Stimulated activated CD4-positive, alpha-beta T cell treated with anti-CD3 and anti-CD28 coated beads, TNF-alpha, amount 100 ng/mL, for 4 hours (primary cell): ENCODE results near the gene EED.

Experiments
- DNase-seq, 3 experiments: peaks; one replicate each; pipeline ENCODE4 v3.0.0-alpha.2; 2020; ENCODE audit warnings: low read depth in 3 of 3

Gene EED, protein sequence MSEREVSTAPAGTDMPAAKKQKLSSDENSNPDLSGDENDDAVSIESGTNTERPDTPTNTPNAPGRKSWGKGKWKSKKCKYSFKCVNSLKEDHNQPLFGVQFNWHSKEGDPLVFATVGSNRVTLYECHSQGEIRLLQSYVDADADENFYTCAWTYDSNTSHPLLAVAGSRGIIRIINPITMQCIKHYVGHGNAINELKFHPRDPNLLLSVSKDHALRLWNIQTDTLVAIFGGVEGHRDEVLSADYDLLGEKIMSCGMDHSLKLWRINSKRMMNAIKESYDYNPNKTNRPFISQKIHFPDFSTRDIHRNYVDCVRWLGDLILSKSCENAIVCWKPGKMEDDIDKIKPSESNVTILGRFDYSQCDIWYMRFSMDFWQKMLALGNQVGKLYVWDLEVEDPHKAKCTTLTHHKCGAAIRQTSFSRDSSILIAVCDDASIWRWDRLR

DNA sequence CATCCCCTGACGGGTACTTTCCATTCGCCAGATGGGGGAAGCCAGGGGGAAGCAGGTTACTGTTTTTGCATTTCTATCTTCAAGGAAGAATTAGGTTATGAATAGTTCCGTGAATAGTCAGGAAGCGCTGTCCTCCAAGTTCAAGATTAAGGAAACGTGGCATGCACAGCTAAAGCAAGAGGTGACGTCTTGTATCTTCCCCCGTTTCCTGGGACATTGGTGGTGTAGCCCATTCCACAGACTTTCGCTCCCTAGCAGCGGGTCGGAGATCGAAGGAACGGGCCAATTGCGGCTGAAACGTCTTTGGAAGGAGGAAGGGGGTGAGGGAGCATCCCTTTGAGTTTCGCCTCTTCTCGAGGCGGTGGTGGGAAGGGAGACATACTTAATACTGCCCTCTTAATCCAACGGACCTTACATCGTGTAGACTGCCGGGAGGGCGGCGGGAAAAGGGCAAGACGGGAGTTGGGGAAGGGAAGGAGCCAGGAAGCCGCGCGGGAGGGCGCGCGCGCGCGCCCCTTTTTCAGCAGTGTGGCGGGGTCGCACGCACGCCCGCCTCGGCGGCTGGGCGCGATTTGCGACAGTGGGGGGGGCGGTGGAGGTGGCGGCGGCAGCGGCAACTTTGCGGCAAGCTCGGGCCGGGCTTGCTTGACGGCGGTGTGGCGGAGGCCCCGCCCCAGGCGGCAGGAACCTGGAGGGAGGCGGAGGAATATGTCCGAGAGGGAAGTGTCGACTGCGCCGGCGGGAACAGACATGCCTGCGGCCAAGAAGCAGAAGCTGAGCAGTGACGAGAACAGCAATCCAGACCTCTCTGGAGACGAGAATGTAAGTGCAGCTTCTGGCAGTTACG is at the start of gene EED:
Gene EED (plus strand): TSS at position 232 of the 847 bp plus-strand sequence. CDS start 477 bp downstream, at position 709.
- DNase-seq: peak; percentile 85 to 90 (median 88)

DNA sequence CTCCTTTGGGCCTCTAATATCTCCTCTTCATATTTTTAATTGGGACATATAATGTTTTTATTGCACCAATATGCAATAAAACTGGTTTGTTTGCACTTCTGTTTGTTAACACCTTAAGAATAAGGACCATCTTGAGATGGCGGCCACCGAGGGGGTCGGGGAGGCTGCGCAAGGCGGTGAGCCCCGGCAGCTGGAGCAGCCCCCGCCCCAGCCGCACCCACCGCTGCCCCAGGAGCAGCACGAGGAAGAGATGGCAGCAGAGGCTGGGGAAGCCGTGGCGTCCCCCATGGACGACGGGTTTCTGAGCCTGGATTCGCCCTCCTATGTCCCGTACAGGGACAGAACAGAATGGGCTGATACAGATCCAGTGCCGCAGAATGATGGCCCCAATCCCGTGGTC is 49.6 kb upstream of the EED start:
- DNase-seq: no peak

DNA sequence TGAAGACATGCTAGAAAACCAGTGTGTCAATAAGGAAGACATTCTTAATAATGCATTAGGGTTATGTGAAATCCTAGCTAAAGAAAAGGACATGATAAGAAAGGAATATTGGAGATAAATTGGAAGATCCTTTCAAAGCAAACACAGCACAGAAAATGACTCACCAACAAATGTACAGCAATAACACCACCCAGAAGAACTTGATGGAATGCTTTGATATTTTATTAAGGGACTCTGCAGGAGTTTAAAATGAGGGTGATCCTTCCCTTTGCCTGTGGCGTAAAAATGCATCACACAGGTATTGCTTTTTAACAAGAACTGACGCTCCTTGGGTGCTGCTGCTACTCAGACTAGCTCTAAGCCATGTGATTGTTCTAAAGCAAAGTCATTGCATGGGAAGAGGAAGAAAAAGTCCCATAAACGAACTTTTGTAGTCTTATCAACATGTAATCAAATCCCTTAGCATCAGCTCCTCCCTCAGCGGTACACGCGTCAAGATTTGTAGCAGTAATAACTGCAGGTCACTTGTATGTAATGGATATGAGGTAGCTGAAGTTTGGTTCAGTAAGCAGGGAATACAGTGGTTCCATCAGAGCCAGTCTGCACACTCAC is 48.4 kb upstream of the EED start:
- no peak for DNase-seq

DNA sequence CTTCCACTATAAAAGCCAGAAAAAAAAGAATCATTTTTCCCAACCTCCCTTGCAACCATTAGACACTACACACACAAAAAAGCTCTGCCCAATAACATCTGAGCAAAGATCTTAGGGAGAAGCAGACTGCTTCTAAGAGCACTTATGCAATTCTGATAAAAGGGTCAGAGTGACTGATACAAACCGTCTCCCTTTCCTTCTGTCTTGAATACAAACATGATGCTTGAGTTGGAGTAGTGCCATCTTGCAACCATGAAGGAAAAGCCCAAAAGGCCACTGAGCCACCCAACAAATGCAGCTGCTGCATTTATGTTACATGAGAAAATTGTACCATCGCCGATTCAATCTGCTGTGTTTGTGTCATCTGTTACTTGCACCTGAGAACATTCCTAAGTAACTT is 47.6 kb upstream of the EED start:
- no peak for DNase-seq

DNA sequence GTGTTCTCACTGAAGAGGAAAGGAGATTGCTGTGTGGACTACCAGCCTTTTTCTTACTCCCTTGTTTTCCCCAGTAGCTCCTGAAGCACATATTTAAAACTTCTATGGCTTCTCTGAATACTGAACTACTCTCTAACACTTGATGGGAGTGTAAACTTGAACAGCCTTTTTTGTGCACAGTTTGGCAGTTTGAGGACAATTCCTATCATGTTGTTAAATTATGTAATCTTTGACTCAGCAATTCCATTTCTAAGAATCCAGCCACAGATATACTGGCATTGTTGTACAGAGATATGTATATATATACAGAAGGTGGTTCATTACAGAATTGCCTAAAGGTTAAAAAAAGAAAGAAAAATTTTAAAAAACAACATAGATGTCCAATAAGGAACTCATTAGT is 47.1 kb upstream of the EED start:
- no peak for DNase-seq

DNA sequence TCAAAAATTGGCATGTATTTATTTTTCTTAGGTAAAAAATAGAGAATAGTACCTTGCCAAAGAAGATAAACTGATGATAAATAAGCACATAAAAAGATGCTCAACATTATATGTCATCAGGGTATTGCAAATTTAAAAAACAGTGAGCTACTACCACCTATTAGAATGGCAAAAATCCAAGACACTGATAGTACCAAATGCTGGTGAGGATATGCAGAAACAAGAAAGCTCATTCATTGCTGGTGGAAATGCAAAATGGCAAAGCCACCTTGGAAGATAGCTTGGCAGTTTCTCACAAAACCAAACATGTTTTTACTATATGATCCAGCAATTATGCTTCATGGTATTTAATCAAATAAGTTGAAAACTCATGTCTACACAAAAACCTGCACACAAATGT is 46.4 kb upstream of the EED start:
- DNase-seq: no peak

DNA sequence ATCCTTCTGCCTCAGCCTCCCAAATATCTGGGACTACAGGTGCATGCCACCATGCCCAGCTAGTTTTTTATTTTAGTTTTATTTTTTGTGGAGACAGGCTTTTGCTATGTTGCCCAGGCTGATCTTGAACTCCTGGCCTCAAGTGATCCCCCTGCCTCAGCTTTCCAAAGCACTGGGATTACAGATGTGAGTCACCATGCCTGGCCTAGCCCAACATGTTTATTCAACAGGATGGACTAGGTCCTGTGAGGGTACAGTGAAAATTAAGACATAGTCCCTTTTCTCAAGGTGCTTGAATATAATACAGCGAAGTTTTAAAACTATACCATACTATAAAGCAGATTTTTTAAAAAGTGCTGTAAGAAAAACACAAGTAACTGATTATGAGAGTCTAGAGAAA is 45.2 kb upstream of the EED start:
- DNase-seq: no peak

DNA sequence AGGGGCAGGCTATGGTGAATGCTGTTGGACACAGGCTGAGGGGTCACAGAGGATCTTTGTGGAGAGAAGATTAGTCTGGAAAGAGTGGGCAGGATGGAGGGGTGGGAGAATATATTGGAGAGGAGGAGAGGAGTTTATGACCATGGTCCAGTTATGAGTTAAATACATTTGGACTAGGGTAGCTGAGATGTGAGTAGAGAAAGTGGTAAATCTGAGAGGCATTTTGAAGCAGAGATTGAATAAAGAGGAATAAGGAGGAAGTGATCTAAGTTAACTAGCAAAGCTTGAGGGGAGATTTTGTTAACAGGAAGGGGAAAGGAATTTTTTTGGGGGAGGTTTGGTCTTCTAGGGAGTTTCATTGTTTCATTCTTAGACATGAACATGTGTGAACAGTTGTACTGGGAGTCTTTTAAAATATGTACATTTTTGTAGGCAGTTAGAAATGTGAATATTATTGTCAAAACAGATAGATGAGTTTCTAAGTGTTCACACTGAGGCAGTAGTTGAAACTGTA is 43.1 kb upstream of the EED start:
- DNase-seq: no peak

DNA sequence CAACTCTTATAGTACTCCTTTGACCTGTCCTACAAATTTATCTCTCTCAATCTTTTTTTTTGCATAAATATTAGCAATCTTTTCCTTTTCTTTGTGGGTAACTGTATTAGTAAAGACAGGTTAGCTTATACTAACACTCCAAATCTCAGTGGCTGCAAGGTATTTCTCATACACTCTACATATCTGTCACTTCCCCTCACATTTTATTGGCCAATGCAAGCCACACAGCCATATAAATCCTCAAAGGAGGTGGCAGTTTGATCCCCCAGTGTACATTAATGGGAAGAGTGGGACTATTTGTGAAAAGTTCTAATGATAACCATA is 42.6 kb upstream of the EED start:
- no peak for DNase-seq

DNA sequence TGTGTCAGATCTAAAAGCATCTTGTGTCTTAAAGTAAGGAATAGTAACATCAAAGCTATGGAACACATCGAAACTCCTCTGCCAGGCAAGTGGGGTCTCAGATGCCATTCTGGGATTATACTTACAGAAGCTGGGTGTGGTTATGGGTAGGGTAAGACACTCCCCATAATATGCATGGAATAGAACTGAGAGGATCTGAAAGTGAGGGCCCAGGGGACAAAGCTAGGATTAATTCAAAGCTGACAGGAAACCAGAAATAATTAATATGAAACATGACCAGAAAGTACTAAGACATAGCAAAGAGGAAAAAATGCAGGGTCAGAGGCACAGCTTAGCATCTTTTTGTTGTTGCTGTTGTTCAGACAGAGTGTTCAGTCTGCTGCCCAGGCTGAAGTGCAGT is 40.2 kb upstream of the EED start:
- DNase-seq: no peak

DNA sequence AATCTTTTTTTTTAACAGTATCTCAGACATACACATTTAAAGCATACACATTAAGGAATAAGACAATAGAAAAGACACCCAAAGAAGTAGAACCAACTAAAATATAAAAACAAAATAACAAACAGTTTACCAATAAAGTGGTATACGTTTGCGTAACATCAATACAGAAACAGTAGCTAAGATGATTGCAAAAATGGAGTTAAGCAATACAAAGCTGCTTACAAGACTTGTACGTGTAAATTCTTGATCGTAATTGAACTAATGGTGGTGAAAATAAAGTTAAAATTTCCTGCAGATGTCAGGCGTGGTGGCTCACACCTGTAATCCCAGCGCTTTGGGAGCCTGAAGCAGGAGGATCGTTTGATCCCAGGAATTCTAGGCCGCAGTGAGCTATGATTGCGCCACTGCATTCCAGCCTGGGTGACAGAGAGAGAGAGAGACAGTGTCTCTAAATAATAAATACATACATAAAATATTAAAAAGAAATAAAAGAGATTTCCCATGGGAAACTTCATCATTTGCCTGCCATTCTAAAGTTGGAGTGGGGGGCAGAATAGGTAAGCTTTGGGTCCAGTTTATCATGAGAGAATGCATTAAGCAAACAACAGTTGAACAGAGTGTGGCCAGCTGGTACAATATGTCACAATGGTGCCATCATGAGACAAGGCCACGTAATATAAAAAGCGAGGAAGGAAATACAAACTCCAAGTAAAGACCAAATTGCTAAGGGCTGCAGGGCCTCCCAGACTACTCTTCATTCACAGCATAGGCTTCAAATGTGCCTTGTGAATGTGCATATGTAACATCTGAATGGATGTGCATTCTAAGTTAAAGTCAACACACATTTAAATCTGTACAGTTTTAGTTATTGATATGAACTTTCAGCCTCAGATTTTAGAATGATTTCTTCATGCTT is 38.9 kb upstream of the EED start:
- no peak for DNase-seq

DNA sequence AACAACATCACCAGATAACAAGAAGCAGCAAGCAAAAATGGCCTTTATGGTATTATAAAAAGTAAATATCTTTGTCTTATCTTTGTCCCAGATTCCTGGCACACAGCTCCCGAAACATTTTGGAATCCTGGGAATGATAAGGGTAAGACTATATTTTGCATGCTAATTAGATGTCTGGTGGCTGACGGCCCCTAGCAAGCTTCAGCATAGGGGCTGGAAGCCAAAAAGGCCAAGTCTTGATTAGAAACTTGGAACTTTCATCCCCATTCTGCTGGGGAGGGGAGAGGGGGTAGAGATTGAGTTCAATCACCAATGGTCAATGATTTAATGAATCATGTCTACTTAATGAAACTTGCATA is 38.2 kb upstream of the EED start:
- no peak for DNase-seq

DNA sequence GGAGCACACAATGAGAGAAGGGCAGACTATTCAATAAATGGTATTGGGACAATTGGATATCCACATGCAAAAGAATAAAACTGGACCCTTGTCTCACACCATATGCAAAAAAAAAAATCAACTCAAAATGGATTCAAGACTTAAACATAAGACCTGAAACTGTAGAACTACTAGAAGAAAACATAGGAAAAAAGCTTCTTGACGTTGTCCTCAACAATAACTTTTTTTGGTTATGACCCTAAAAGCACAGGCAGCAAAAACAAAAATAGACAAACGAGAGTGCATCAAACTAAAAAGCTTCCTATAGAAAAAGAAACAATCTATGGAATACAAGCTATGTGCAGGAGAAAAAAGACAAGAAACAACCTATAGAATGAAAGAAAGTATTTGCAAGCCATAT is 37.1 kb upstream of the EED start:
- DNase-seq: no peak

DNA sequence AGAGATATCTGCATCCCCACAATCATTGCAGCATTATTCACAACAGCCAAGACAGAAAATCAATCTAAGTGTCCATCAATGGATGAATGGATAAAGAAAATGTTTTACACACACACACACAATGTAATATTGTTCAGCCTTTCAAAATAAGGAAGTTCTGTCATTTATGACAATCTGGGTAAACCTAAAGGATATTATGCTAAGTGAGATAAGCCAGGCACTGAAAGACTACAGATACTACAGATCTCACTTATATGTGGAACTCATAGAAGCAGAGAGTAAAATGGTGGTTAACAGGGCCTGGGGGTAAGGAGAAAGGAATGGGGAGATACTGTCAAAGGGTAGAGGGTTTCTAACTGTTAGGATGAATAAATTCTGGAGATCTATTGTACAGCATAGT is 36.0 kb upstream of the EED start:
- no peak for DNase-seq

DNA sequence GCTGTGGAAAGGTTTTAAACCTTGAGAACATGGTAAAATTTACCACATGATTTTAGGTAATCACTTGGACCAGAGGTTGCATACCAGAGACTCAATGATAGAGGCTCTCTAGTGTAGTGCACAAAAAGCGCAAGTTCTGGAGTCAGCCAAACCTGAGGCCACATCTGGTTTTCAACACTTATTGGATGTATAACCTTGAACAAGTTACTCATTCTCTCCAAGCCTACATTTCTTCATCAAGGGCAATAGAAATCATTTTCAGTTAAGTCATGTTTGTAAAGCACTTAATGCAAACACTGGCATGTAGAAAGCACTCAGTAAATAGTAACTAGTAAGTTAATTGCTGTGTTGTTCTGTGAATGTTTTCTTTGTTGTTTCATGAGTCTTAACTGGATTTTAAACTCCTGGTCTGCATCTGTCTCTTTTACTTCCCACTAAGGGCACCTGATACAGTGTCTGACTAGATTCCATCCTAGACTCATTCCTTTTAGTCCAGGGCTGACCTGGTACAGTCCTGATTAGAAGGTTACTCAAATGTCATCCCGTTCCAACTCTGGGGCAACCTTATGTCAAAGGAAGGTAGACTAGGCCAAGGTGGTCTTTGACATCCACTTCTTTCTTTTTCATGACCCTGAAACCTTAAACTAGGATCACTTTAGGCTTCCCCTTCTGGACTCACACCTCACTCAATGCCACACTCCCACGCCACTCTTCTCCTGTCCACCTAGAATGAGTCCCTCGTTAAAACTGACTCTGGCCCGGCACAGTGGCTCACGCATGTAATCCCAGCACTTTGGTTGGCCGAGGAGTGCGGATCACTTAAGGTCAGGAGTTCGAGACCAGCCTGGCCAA is 34.5 kb upstream of the EED start:
- no peak for DNase-seq

DNA sequence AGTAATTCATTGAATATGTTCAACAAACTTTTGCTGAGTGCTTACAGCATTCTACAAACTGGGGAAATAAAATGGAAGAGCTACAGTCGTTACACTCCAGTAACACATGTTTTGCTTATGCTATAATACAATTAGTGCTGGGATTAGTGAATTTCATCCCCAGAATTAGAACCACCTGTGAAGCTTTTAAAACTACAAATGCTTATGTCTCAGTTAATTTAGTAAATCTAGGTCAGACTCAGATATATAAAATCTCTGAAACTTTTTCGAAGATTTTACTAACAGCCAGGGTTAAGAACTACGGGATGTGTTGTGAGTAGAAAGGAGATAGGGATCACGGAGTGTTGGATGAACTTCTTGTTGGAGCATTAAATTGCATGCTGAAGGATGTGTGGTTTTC is 33.7 kb upstream of the EED start:
- DNase-seq: no peak

DNA sequence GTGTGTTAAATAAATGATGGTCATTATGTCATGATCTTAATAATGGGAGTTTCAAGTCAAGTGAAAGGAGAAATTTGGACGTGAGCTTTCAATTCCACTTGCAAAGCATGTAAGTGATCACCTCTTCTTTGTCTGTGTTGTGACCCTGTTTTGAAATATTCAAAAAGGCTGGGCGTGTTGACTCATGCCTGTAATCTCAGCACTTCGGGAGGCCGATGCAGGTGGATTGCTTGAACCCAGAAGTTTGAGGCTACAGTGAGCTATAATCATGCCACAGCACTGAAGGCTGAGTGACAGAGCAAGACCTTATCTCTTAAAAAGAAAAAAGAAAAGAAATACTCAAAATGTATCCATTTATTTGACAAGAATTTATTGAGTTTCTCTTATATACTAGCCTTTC is 32.9 kb upstream of the EED start:
- DNase-seq: no peak

DNA sequence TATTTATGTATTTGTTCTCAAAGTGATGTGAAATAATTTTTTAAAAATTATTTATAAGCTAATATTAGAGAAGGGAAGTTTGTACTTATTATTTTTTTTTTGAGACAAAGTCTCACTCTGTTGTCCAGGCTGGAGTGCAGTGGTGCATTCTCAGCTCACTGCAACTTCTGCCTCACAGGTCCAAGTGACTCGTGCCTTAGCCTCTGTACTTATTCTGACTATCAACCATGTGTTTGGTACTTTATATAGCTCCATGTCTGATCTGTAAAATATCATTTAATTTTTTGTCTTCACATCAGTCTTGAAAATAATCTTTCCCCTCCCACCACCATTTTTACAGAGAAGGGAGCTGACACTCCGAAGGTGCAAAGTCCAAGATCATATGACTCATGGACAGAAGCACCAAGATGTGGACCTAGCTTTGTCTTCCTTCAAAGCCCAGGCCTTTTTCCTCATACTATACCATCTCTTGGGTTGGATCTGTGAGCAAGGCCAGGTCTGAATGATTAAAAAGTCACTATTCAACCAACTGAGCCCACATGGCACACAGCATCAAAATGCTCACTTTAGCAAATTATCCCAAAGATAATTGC is 32.4 kb upstream of the EED start:
- DNase-seq: no peak

DNA sequence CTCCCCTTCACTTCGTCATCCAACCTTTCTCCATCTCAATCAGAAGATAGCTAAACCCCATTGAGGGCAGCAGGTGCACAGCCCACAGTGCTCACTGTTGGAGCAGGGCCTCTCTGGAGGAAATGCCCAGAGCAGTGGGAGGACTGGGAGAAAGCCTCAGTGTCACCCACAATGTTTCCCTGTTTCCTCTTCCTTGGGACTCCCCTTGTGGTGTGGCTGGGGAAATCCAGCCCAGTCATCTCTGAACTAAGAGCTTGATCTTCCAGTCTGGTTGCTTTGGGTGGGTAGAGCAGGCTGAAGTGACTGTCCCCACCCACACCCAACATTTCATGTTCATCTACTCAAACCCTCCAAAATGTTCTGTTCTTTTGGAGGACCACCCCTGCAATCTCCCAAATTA is 29.8 kb upstream of the EED start:
- DNase-seq: peak in 1 of 3 experiments; percentile 23
